GM18951 (cell line): Measurements from ENCODE around the gene PRCC.

Experiments
- POLR2A ChIP-seq: IDR thresholded peaks from 4 replicates; pipeline ENCODE4 v1.6.1; 2011; ENCODE audit warnings: mild to moderate bottlenecking; ENCODE audit not compliant: insufficient read length, insufficient read depth; ENCODE audit errors: extremely low read depth
- in situ Hi-C: fragments of 300-500 bp; cut with MboI; formaldehyde crosslinking; loops from one replicate; pipeline ENCODE4 v1.12.0; 2022; ENCODE audit warnings: low sequenced_read_pairs, mixed read lengths, inconsistent platforms; ENCODE audit not compliant: unreplicated experiment

PRCC gene

GRCh38 chr1:156767101-156767878 lies at the start of gene PRCC:
PRCC (plus strand) TSS chr1:156767535; CDS start chr1:156767772, 237 bp downstream.
- peak; percentile 28 for TF ChIP-seq POLR2A
- in situ Hi-C loops: no loop called here

- in situ Hi-C loops: no loop called here
- no peak for TF ChIP-seq POLR2A
These were observed 46.2 kb upstream of the PRCC start for GRCh38 chr1:156721131-156721530.

- in situ Hi-C loops: no loop called here
- TF ChIP-seq POLR2A: no peak
These were observed 45.8 kb upstream of the PRCC start for GRCh38 chr1:156721535-156721934.

- in situ Hi-C loops: no loop called here
- TF ChIP-seq POLR2A: no peak
These were observed 41.6 kb upstream of the PRCC start for GRCh38 chr1:156725683-156726280.

- TF ChIP-seq POLR2A: no peak
- in situ Hi-C loops: no loop called here
These were observed 40.6 kb upstream of the PRCC start for GRCh38 chr1:156726549-156727226.

GRCh38 chr1:156727492-156727891 lies 39.8 kb upstream of the PRCC start:
- no peak for TF ChIP-seq POLR2A
- in situ Hi-C loops: no loop called here

GRCh38 chr1:156727926-156728598 lies 39.3 kb upstream of the PRCC start, which contains the start of gene METTL25B:
METTL25B (plus strand) TSS chr1:156728469; CDS start chr1:156729105, 636 bp downstream.
- peak; percentile 81 for TF ChIP-seq POLR2A
- in situ Hi-C loops: no loop called here

GRCh38 chr1:156728599-156729462 lies 38.5 kb upstream of the PRCC start, which contains the start of gene ISG20L2:
ISG20L2 (minus strand) TSS chr1:156728766; CDS start chr1:156727652, 1,114 bp downstream.
- TF ChIP-seq POLR2A: peak; percentile 51
- in situ Hi-C loops: no loop called here

GRCh38 chr1:156733989-156734584 lies 33.2 kb upstream of the PRCC start:
- in situ Hi-C loops: no loop called here
- TF ChIP-seq POLR2A: no peak

GRCh38 chr1:156738407-156738806 lies 28.9 kb upstream of the PRCC start:
- TF ChIP-seq POLR2A: no peak
- in situ Hi-C loops: no loop called here

- TF ChIP-seq POLR2A: no peak
These were observed 28.4 kb upstream of the PRCC start for GRCh38 chr1:156738916-156739315.

GRCh38 chr1:156740237-156740740 lies 27.0 kb upstream of the PRCC start:
- TF ChIP-seq POLR2A: no peak
- in situ Hi-C loops: no loop called here

More at GRCh38 chr1:156738916-156739315, 28.4 kb upstream of the PRCC start:
- in situ Hi-C loops: no loop called here
